A549 treated with AZD9567 at 1 μM for 4 hours (cell line): ENCODE data around the gene LNX1. TPM values are rescaled to one million over a fixed set of nuclear protein-coding genes. Genes with fewer than 3 reads are reported as not detected.

Source experiments
- total RNA-seq: library from RNA; stranded (reverse); fragments of 200-300 nt; extraction: Qiagen RNA extraction; gene quantifications from 5 replicates; pipeline ENCODE4 v1.2.3, GENCODE V29; 2022; ENCODE audit not compliant: insufficient read depth

The LNX1 gene
- 0.03 to 0.10 TPM (median 0.04 TPM) in 4 of 5 replicates, not detected in the other for total RNA-seq

GRCh38 chr4:53591372-53591892 lies at the start of gene LNX1:
LNX1 (minus strand) TSS chr4:53591486; CDS start chr4:53574002, 17,484 bp downstream.

Other genes with a start within 250 kb of the LNX1 start
- gene SCFD2, start 225.4 kb downstream of the LNX1 start, total RNA-seq: 6.0 to 7.3 TPM (median 7.0 TPM) in 5 replicates
- 26.5 to 41.6 TPM (median 30.6 TPM) in 5 replicates for gene FIP1L1, start 213.8 kb downstream of the LNX1 start, total RNA-seq